BJ (cell line): ENCODE data around the gene IFI6. TPM values are rescaled to one million over a fixed set of nuclear protein-coding genes. Genes with fewer than 3 reads are reported as not detected.

Experiments used
- CTCF ChIA-PET: fragments of 350-600 bp; formaldehyde crosslinking; extraction: SDS; loops from one replicate; lab custom pipeline; 2021; ENCODE audit warnings: antibody characterized with exemption, inconsistent platforms; lab: Yijun Ruan, JAX
- POLR2A ChIA-PET: fragments of 300-600 bp; sonication (Branson Sonifier 250); formaldehyde crosslinking; extraction: SDS; loops from one replicate; lab custom pipeline; 2021; ENCODE audit warnings: antibody characterized with exemption; lab: Charles Lee
- DNase-seq: peaks from one replicate; pipeline ENCODE4 v3.0.0-alpha.2; 2011; ENCODE audit warnings: low read depth
- H3K27me3 ChIP-seq: 2 replicates; pipeline ENCODE4 v1.6.0; 2011; ENCODE audit warnings: low read length; ENCODE audit not compliant: control insufficient read depth, insufficient read depth
- H3K36me3 ChIP-seq: 2 replicates; pipeline ENCODE4 v1.5.1; 2011; ENCODE audit warnings: low read length; ENCODE audit not compliant: control insufficient read depth, insufficient read depth
- H3K4me3 ChIP-seq: 2 replicates; pipeline ENCODE4 v1.5.1; 2011; ENCODE audit warnings: low read depth, mild to moderate bottlenecking, control low read depth, low read length
- CTCF ChIP-seq: IDR thresholded peaks from 2 replicates; pipeline ENCODE4 v1.5.1; 2011; ENCODE audit warnings: low read depth, mild to moderate bottlenecking, control low read depth, inconsistent platforms, low read length, moderate library complexity; ENCODE audit not compliant: insufficient read depth
- polyA plus RNA-seq: library from polyadenylated mRNA; depleted of rRNA; stranded (reverse); fragments of >200 nt; gene quantifications from 2 replicates; pipeline ENCODE4 v1.2.3, GENCODE V29; 2011

The IFI6 gene
- polyA plus RNA-seq, 1 experiment = 68.0 TPM

- Histone ChIP-seq H3K27me3 (no peaks in the 10 kb centered on the region), H3K4me3 (no peak overlapping the region), H3K36me3 (no peaks in the 10 kb centered on the region; the same call in 1 of the 2 replicates)
- no peak for DNase-seq
- TF ChIP-seq CTCF = no peak
- ChIA-PET POLR2A (interaction anchor here (0.6 kb wide), 2 partner anchors 113 to 1215 kb away, joined by 4 to 11 read pairs; no protein-coding TSS in a partner anchor), CTCF (interaction anchor here (0.6 to 4.0 kb wide), 50 partner anchors 8 to 351 kb away, joined by 3 to 41 read pairs (median 4); partner anchors contain the start of genes FAM76A, PPP1R8 and STX12)
These were observed 2.1 kb downstream of the IFI6 start for GRCh38 chr1:27669876-27670275.

GRCh38 chr1:27668808-27669723, 2.9 kb downstream of the IFI6 start:
- ChIA-PET POLR2A (interaction anchor here (0.6 kb wide), 1 partner anchor 1216 kb away, joined by 11 read pairs; no protein-coding TSS in a partner anchor), CTCF (interaction anchor here (0.6 to 4.0 kb wide), 46 partner anchors 8 to 350 kb away, joined by 3 to 41 read pairs (median 4); partner anchors contain the start of genes FAM76A, PPP1R8 and STX12)
- DNase-seq = no peak
- peak; percentile 98 for TF ChIP-seq CTCF
- Histone ChIP-seq H3K36me3 (no peaks in the 10 kb centered on the region; the same call in 1 of the 2 replicates), H3K27me3 (no peaks in the 10 kb centered on the region), H3K4me3 (peak overlapping the region; percentile 34)

- H3K4me3 ChIP-seq = no peak overlapping the region
- no peak for TF ChIP-seq CTCF
- DNase-seq = no peak
- ChIA-PET POLR2A (no interaction called here), CTCF (interaction anchor here (0.7 to 8.8 kb wide), 6 partner anchors 38 to 368 kb away, joined by 3 to 223 read pairs (median 4); partner anchors contain the start of gene AHDC1)
- H3K36me3 ChIP-seq = no peaks in the 10 kb centered on the region; the same call in 1 of the 2 replicates
- H3K27me3 ChIP-seq = no peaks in the 10 kb centered on the region
These were observed 3.7 kb downstream of the IFI6 start for GRCh38 chr1:27668121-27668807.

GRCh38 chr1:27666791-27667254, 5.2 kb downstream of the IFI6 start:
- Histone ChIP-seq H3K4me3 (no peak overlapping the region), H3K27me3 (no peaks in the 10 kb centered on the region), H3K36me3 (no peaks in the 10 kb centered on the region; the same call in 1 of the 2 replicates)
- DNase-seq = no peak
- no peak for TF ChIP-seq CTCF
- ChIA-PET POLR2A (interaction anchor here (0.6 kb wide), 1 partner anchor 366 kb away, joined by 26 read pairs; no protein-coding TSS in a partner anchor), CTCF (interaction anchor here (1.3 to 8.8 kb wide), 2 partner anchors 57 to 148 kb away, joined by 4 to 223 read pairs; partner anchors contain the start of gene AHDC1)
